HG02870 (cell line): ENCODE measurements around the gene ZNF678.
"Not testable (repeated sequence)": the region's sequence is repeated elsewhere in the genome, so short reads cannot be mapped to it uniquely, and the experiment has no call there.

Experiments
- ATAC-seq: cut with Tn5 transposase; IDR thresholded peaks from one replicate; pipeline ENCODE4 v1.9.1; 2021; ENCODE audit warnings: mild to moderate bottlenecking, moderate library complexity; ENCODE audit not compliant: unreplicated experiment

ZNF678 gene

GRCh38 chr1:227709451-227709850 is 146.1 kb downstream of the ZNF678 start:
- no peak for ATAC-seq

GRCh38 chr1:227710474-227710873 is 147.1 kb downstream of the ZNF678 start:
- ATAC-seq, result not testable (repeated sequence)

- peak; percentile 65 for ATAC-seq
Measured at GRCh38 chr1:227712648-227713047, 149.3 kb downstream of the ZNF678 start.

GRCh38 chr1:227718932-227719331 is 155.6 kb downstream of the ZNF678 start:
- ATAC-seq, result no peak

- ATAC-seq, result no peak
Measured at GRCh38 chr1:227723474-227723873, 160.1 kb downstream of the ZNF678 start.

- no peak for ATAC-seq
Measured at GRCh38 chr1:227725046-227725445, 161.7 kb downstream of the ZNF678 start.

- ATAC-seq, result no peak
Measured at GRCh38 chr1:227726318-227726717, 163.0 kb downstream of the ZNF678 start.
